Caco-2 (cell line): ENCODE results near the gene MRGPRD. TPM values are rescaled to one million over a fixed set of nuclear protein-coding genes. Genes with fewer than 3 reads are reported as not detected.

Experiments used
- BruUV-seq: library from RNA; stranded (reverse); fragments of 400-500 nt; replicated peaks from 2 replicates; lab custom pipeline; 2021; lab: Mats Ljungman, UMichigan
- CTCF ChIA-PET: fragments of 300-600 bp; sonication (Branson Sonifier 250); formaldehyde crosslinking; loops from one replicate; lab custom pipeline; 2022; ENCODE audit warnings: antibody characterized with exemption; lab: Charles Lee
- POLR2A ChIA-PET: fragments of 300-600 bp; sonication (Branson Sonifier 250); formaldehyde crosslinking; loops from one replicate; lab custom pipeline; 2022; ENCODE audit warnings: antibody characterized with exemption; lab: Charles Lee
- DNase-seq, 2 experiments: peaks; one replicate each; pipeline versions ENCODE4 v3.0.0 to v3.0.0-alpha.2; 2020 to 2022
- H3K27me3 ChIP-seq: replicated peaks from 2 replicates; pipeline ENCODE4 v1.6.0; 2011; ENCODE audit warnings: low read length; ENCODE audit not compliant: control insufficient read depth, insufficient read depth
- H3K36me3 ChIP-seq: 2 replicates; pipeline ENCODE4 v1.5.1; 2011; ENCODE audit warnings: low read length; ENCODE audit not compliant: control insufficient read depth, insufficient read depth
- H3K4me1 ChIP-seq: fragments of 250-450 bp; sonication (Bioruptor Pico); 2 replicates; pipeline ENCODE4 v1.5.1; 2020; ENCODE audit warnings: mild to moderate bottlenecking
- H3K4me3 ChIP-seq: 2 replicates; pipeline ENCODE4 v1.5.1; 2011; ENCODE audit warnings: low read depth, mild to moderate bottlenecking, control low read depth, low read length
- H3K9me3 ChIP-seq: fragments of 250-450 bp; sonication (Bioruptor Pico); 2 replicates; pipeline ENCODE4 v1.5.1; 2020; ENCODE audit warnings: mild to moderate bottlenecking, moderate library complexity
- H3K27ac Mint-ChIP-seq: one replicate; pipeline ENCODE4 v1.8.0; 2022; ENCODE audit warnings: mixed read lengths; ENCODE audit not compliant: unreplicated experiment
- H3K27me3 Mint-ChIP-seq: one replicate; pipeline ENCODE4 v1.8.0; 2022; ENCODE audit warnings: mixed read lengths; ENCODE audit not compliant: insufficient read depth, unreplicated experiment
- H3K36me3 Mint-ChIP-seq: one replicate; pipeline ENCODE4 v1.8.0; 2022; ENCODE audit warnings: mild to moderate bottlenecking, mixed read lengths; ENCODE audit not compliant: insufficient read depth, unreplicated experiment
- H3K4me1 Mint-ChIP-seq: one replicate; pipeline ENCODE4 v1.8.0; 2022; ENCODE audit warnings: low read depth, mixed read lengths; ENCODE audit not compliant: unreplicated experiment
- H3K4me3 Mint-ChIP-seq: one replicate; pipeline ENCODE4 v1.8.0; 2022; ENCODE audit warnings: mild to moderate bottlenecking, moderate library complexity, mixed read lengths; ENCODE audit not compliant: unreplicated experiment
- H3K9me3 Mint-ChIP-seq: one replicate; pipeline ENCODE4 v1.8.0; 2022; ENCODE audit warnings: mixed read lengths; ENCODE audit not compliant: unreplicated experiment
- intact Hi-C: fragments of 100-400 bp; cut with micrococcal nuclease; formaldehyde crosslinking; loops from one replicate; pipeline ENCODE4 v1.10.0; 2022; ENCODE audit not compliant: unreplicated experiment
- total RNA-seq: library from RNA; stranded (reverse); gene quantifications from 2 replicates; pipeline ENCODE4 v1.2.3, GENCODE V29; 2022
- TF ChIP-seq, protein P1 (sequence below), 2 experiments: fragments of 200-600 bp in 1 of 2; IDR thresholded peaks; 1 replicate in 1 of 2; 2 replicates in 1 of 2; pipeline versions ENCODE4 v1.5.1 to v1.8.0; 2011 to 2022; ENCODE audit warnings: antibody characterized with exemption in 1 of 2, control low read depth in 1 of 2, inconsistent platforms in 1 of 2, low read depth in 1 of 2, low read length in 1 of 2, mild to moderate bottlenecking in 1 of 2, moderate library complexity in 1 of 2; ENCODE audit not compliant: insufficient read depth in 1 of 2, severe bottlenecking in 1 of 2, unreplicated experiment in 1 of 2

Gene MRGPRD
- total RNA-seq, 1 experiment from 2014 or later, result not detected

- POLR2A ChIA-PET, result no interaction called here
- Histone ChIP-seq H3K9me3 (no peaks in the 10 kb centered on the region), H3K27me3 (no peaks in the 10 kb centered on the region), H3K36me3 (peaks cover 7% of the 10 kb centered on the region), H3K4me3 (no peak overlapping the region), H3K4me1 (no peaks in the 10 kb centered on the region)
- Mint-ChIP-seq H3K4me3 (no peak overlapping the region), H3K27ac (no peak overlapping the region), H3K27me3 (no peaks in the 10 kb centered on the region), H3K4me1 (no peaks in the 10 kb centered on the region), H3K36me3 (peaks cover 41% of the 10 kb centered on the region), H3K9me3 (no peaks in the 10 kb centered on the region)
- TF ChIP-seq, protein P1, sequence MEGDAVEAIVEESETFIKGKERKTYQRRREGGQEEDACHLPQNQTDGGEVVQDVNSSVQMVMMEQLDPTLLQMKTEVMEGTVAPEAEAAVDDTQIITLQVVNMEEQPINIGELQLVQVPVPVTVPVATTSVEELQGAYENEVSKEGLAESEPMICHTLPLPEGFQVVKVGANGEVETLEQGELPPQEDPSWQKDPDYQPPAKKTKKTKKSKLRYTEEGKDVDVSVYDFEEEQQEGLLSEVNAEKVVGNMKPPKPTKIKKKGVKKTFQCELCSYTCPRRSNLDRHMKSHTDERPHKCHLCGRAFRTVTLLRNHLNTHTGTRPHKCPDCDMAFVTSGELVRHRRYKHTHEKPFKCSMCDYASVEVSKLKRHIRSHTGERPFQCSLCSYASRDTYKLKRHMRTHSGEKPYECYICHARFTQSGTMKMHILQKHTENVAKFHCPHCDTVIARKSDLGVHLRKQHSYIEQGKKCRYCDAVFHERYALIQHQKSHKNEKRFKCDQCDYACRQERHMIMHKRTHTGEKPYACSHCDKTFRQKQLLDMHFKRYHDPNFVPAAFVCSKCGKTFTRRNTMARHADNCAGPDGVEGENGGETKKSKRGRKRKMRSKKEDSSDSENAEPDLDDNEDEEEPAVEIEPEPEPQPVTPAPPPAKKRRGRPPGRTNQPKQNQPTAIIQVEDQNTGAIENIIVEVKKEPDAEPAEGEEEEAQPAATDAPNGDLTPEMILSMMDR (IDR thresholded peaks at IDR 0.05; ENCODE audit: insufficient read depth in 1 of 2, low read depth in 1 of 2, low read length in 1 of 2, severe bottlenecking in 1 of 2, unreplicated experiment in 1 of 2), result no peak
- intact Hi-C loops, result loop anchor here (2.0 kb wide), 1 partner anchor 39 kb away; no protein-coding TSS in a partner anchor
- no TSS peak for BruUV-seq
- no peak for DNase-seq
- CTCF ChIA-PET, result interaction anchor here (0.6 to 0.7 kb wide), 2 partner anchors 11 to 53 kb away, joined by 3 to 4 read pairs; no protein-coding TSS in a partner anchor
These were observed 40.9 kb downstream of the MRGPRD start for GRCh38 chr11:68939583-68940555.

DNA sequence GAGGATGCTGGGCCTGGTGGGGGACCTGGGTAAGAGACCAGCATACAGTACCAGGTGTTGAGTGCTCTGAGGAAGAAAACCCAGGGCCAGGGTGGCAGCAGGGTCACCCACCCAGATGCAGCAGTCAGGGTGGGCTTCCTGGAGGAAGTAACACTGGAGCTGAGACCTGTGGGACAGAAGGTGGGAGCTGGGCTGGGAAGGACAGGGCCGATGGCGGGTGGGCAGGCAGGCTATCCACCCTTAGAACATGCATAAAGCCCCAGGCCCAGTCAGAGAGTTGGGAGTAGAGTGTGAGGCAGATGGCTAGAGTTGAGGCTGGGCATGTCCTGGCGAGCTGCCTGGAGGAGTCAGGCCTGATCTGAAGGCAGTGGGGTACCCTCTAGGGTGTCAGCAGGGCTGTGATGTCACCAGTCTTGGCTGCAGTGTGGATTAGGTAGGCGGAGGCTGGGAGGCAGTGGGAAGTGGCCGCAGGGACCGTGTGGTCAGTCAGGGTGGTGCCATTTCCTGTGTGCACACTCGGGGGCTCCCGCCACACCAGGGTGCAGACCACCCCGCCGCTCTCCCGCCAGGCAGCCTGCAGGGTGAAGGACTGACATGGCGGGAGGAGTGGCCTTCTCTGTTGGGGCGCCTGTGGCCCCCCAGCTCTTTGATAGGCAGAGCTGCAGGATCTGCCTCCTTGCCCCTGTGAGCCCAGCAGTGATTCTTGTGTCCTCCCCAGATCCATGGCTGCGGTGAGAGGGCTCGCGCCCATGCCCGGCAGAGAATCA, 41.8 kb downstream of the MRGPRD start:
- BruUV-seq, result no TSS peak
- Mint-ChIP-seq H3K9me3 (no peaks in the 10 kb centered on the region), H3K27me3 (no peaks in the 10 kb centered on the region), H3K4me3 (no peak overlapping the region), H3K4me1 (no peaks in the 10 kb centered on the region), H3K27ac (no peak overlapping the region), H3K36me3 (peaks cover 41% of the 10 kb centered on the region)
- TF ChIP-seq, protein P1 (IDR thresholded peaks at IDR 0.05; ENCODE audit: insufficient read depth in 1 of 2, low read depth in 1 of 2, low read length in 1 of 2, severe bottlenecking in 1 of 2, unreplicated experiment in 1 of 2), result no peak
- no peaks in the 10 kb centered on the region for H3K27me3 ChIP-seq
- H3K9me3 ChIP-seq, result no peaks in the 10 kb centered on the region
- H3K4me3 ChIP-seq, result no peak overlapping the region
- no peaks in the 10 kb centered on the region for H3K4me1 ChIP-seq
- ChIA-PET CTCF (interaction anchor here (0.6 to 0.7 kb wide), 2 partner anchors 12 to 54 kb away, joined by 3 to 4 read pairs; no protein-coding TSS in a partner anchor), POLR2A (no interaction called here)
- intact Hi-C loops, result no loop called here
- H3K36me3 ChIP-seq, result peaks cover 7% of the 10 kb centered on the region
- no peak for DNase-seq

- no peaks in the 10 kb centered on the region for H3K27me3 Mint-ChIP-seq
- H3K36me3 Mint-ChIP-seq, result peaks cover 45% of the 10 kb centered on the region
- no peaks in the 10 kb centered on the region for H3K4me1 Mint-ChIP-seq
- intact Hi-C loops, result no loop called here
- no peak overlapping the region for H3K4me3 Mint-ChIP-seq
- peaks cover 7% of the 10 kb centered on the region for H3K36me3 ChIP-seq
- H3K4me3 ChIP-seq, result no peak overlapping the region
- H3K27me3 ChIP-seq, result no peaks in the 10 kb centered on the region
- CTCF ChIA-PET, result no interaction called here
- POLR2A ChIA-PET, result no interaction called here
- no peaks in the 10 kb centered on the region for H3K4me1 ChIP-seq
- TF ChIP-seq, protein P1 (IDR thresholded peaks at IDR 0.05; ENCODE audit: insufficient read depth in 1 of 2, low read depth in 1 of 2, low read length in 1 of 2, severe bottlenecking in 1 of 2, unreplicated experiment in 1 of 2), result no peak
- H3K9me3 Mint-ChIP-seq, result no peaks in the 10 kb centered on the region
- no peak overlapping the region for H3K27ac Mint-ChIP-seq
- BruUV-seq, result no TSS peak
- DNase-seq, result no peak
- H3K9me3 ChIP-seq, result no peaks in the 10 kb centered on the region
These were observed 42.7 kb downstream of the MRGPRD start for GRCh38 chr11:68938088-68938487.
